NCI-H526 treated with DMSO at 0.1 percent for 48 hours (cell line): ENCODE data around the gene PCDH19.

Experiments used
- DNase-seq: peaks from one replicate; lab custom pipeline; 2025; lab: John Stamatoyannopoulos, UW

The PCDH19 gene

DNA sequence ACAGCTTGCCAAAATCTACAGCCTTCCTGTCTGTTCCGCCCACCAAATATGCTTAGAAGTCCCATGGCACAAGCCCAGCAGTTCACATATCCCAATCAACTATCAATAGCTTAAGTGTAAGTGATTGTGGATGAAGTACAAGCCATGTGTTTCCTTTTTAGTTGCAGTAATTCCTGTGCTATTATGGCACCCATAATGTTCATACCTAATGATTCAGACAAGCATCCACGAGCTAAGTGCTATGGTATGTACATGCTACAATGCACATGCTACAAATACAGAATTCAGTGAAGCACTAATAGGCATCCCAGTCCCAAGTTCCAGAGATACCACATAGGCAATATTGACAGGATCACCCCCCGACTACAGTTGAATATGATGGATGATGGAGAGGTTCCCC lies 94.5 kb downstream of the PCDH19 start:
- DNase-seq = no peak

GRCh38 chrX:100299559-100299958 lies 110.5 kb downstream of the PCDH19 start:
- no peak for DNase-seq

DNA sequence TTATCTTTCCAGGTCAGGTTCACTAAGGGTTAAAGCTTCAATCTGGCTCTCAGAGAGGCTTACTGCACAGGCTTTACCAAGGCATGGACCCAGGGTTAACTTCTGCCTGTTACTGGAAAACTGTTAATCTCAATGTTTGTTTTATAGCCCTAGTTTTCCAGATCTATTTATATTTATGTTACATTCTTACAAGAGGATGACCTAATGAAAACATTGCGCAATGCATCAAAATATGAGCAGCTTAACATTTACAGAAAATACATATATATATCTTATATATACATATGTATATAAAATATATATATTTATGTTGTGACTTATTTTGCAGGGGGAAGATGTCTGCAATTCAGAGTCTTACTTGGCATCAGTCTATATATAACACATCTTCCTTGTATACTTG lies 112.3 kb downstream of the PCDH19 start:
- DNase-seq = no peak

DNA sequence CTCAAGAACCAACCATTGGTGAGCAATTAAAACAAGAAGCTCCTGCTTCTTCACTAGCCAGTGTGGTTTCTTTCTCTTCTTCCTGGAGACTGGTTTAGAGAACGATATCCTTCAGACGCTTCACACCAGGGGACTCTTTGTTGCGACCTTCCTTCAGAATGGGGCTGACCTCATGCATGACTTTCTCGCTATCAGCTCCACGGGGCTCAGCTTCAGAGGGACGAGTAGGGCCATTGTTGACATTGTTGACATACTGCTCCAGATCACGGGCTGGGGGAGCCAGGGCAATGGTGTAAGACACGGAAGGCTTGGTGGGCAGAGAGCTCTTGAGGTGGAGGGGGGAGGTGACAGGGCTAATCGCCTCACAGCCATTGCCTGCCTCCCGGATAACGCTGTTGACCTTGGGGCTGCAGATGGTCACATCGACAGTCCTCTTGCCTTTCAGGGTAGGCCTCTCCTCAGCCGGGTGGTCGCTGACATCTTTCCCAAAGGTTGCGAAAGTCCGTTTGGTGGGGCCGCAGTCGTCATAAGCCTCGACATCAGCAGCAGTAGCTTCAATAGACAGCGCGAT lies 113.8 kb downstream of the PCDH19 start:
- no peak for DNase-seq

DNA sequence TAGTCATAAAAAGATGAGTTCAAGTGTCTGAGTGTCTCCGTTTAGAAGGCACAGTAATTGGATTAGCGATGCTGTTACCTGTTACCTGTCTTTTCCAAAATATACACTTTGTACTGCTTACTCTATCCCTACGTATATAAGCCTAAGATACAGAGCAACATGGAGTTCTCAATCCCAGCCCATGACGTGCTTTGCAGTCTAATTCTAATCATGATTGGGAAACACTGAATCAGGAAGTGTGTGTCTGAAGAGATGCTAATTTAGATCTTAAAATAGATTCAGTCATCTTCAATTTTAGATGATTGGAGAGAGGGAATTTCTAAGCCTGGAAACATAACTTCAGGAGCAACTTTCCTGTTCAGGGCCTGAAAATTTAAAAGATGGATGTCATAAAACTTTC lies 115.1 kb downstream of the PCDH19 start:
- DNase-seq = no peak

DNA sequence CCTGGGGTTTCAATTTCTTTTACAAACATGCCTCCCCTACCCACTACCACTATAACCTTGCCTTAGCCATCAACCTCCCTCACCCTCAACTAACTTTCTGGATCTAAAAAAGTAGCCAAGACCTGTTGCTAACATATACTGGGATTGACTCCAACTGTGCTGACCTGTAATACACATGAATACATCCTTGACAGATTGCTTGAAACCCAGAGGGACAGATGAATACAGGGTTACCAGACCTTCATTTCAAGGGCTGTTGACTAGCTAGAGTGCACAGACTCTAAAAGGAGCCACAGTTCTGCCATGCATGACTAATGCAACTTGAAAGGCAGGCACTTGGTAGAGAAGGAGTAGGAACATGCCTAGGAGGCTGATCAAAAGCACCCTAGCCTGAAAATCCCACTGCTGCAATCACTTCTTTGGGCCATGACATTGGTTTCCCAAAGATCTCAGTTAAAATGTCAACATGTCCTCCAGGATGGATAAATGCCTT lies 121.0 kb downstream of the PCDH19 start:
- no peak for DNase-seq

GRCh38 chrX:100277231-100277630 lies 132.8 kb downstream of the PCDH19 start:
- no peak for DNase-seq

GRCh38 chrX:100274916-100275315 lies 135.2 kb downstream of the PCDH19 start:
- no peak for DNase-seq

GRCh38 chrX:100265179-100265578 lies 144.9 kb downstream of the PCDH19 start:
- no peak for DNase-seq

- no peak for DNase-seq
These were observed 145.9 kb downstream of the PCDH19 start for GRCh38 chrX:100264200-100264599.

DNA sequence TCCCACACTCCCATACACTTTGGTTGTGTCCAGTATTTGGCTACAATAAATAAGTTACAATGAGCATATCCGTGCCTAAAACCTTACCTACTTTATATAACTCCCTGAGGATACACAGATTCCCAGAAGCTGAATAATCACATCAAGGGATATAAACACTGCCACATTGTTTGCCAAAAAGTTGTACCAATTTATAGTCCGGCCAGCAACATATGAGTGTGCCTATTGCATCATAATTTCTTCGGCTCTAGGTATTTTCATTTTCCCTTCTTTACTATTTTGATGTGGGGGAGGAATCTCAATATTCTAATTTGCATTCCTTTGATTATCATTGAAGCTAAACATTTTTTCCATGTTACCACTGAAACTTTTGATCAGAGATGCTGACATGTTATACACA lies 146.4 kb downstream of the PCDH19 start:
- no peak for DNase-seq

DNA sequence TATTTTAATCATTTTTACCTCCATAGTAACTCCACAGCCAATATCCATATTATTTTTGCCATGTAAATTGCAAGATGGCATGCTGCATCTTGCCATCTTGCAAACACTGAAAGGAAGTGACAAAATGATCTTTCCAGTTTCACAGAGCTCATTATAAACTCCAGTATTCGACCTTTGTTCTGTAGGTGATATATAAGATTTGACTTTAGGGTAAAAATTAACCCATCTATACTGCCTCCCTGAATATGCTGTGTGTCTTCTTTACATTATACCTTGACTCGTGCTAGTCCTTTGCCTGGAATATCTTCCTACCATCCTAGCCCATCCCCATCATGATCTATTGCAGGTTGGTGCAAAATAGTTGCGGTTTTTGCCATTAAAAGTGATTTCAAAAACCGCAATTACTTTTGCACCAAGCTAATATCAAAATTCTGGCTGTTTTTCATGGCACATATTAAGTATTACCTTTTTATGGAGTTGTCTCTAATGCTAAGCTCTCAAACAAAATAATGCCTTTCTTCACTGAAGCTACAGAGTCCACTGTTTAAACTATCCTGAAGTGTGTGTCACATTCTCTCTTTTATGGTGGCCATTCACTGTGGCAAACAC lies 161.1 kb downstream of the PCDH19 start:
- no peak for DNase-seq

- DNase-seq = no peak
These were observed 162.2 kb downstream of the PCDH19 start for GRCh38 chrX:100247826-100248225.

DNA sequence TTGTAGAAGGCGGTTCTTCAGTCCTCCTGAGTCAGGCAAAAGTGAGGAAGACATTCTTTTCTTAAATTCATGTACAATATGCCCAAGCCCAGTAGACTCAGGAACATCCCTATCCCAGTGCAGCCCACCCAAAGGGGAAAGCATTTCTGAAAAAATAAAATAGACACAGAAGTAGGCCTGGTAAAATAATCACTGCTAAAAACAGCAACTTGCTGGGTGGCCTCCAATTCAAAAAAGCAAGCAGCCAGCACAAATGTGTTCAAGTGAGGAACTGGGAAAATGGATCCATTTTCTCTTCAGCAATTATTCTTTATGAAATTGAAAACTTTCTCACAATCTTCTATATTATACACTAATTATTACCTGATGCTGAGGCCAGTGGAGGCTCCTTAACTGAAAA lies 165.4 kb downstream of the PCDH19 start:
- DNase-seq = no peak
